RWPE1 (cell line): ENCODE measurements around the gene BNC2.

Experiments used
- CTCF ChIA-PET: fragments of 350-600 bp; sonication (Branson Sonifier 250); formaldehyde crosslinking; extraction: SDS; loops from one replicate; lab custom pipeline; 2021; lab: Yijun Ruan, JAX
- POLR2A ChIA-PET: fragments of 400-600 bp; formaldehyde crosslinking; extraction: SDS; loops from one replicate; lab custom pipeline; 2020; ENCODE audit warnings: antibody characterized with exemption; ENCODE audit not compliant: low non-redundant PET; lab: Yijun Ruan, JAX
- DNase-seq: peaks from one replicate; pipeline ENCODE4 v3.0.0; 2012; ENCODE audit warnings: low spot score
- H3K27ac ChIP-seq: fragments of 450-650 bp; 2 replicates; pipeline ENCODE4 v1.5.1; 2017
- TF ChIP-seq, protein P1 (sequence below): fragments of 450-650 bp; conservative IDR thresholded peaks from 2 replicates; pipeline ENCODE4 v1.5.1; 2017; ENCODE audit warnings: low read depth, mild to moderate bottlenecking

Gene BNC2

DNA sequence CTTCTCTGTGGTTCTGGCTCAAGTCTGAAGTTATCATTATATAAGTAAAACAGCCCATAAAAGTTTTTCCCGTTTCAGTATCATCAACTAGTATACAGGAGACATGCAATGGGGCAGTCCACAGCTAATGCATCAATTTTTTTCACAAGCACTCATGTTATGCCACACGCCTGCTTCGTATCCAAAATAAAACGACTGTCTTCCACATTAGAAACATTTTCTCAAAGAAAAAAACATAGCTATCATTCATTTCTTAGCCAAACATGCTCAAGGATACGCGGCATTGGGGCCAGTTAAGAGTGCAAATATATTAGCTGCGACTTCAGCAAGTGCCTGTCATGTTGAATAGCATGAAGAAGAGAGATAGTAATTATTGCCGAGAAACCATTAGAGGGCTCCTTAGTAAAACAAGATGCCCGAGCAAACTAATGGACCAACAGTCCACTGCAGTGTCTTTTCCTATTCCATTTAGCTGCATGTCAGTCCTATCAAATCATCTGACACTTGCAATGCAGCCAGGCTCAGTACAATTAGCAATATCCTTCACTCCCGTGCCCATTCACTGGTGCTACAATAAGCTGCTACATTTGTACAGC, 68.5 kb downstream of the BNC2 start:
- TF ChIP-seq, protein P1, sequence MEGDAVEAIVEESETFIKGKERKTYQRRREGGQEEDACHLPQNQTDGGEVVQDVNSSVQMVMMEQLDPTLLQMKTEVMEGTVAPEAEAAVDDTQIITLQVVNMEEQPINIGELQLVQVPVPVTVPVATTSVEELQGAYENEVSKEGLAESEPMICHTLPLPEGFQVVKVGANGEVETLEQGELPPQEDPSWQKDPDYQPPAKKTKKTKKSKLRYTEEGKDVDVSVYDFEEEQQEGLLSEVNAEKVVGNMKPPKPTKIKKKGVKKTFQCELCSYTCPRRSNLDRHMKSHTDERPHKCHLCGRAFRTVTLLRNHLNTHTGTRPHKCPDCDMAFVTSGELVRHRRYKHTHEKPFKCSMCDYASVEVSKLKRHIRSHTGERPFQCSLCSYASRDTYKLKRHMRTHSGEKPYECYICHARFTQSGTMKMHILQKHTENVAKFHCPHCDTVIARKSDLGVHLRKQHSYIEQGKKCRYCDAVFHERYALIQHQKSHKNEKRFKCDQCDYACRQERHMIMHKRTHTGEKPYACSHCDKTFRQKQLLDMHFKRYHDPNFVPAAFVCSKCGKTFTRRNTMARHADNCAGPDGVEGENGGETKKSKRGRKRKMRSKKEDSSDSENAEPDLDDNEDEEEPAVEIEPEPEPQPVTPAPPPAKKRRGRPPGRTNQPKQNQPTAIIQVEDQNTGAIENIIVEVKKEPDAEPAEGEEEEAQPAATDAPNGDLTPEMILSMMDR, result no peak
- ChIA-PET CTCF (no interaction called here), POLR2A (no interaction called here)
- no peak for DNase-seq
- no peak overlapping the region for H3K27ac ChIP-seq

DNA sequence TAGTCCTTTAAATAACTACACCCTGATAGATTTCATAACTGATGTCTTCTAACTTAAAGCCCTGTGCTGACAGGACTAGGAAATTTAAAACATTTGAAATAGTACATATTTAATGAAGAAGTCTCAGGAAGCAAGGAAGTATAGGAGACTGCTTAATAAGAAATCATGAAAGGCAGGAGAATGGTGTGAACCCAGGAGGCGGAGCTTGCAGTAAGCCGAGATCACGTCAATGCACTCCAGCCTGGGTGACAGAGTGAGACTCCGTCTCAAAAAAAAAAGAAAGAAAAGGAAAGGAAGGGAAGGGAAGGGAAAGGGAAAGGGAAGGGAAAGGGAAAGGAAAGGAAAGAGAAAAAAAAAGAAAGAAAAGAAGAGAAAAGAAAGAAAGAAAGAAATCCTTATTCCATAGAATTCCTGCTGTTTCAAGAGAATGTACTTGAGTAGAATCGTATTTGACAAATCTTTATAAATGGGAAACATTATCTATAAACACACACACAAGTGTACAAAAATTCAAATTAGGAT, 74.1 kb downstream of the BNC2 start:
- ChIA-PET POLR2A (no interaction called here), CTCF (no interaction called here)
- H3K27ac ChIP-seq, result no peak overlapping the region
- TF ChIP-seq, protein P1, result no peak
- no peak for DNase-seq

DNA sequence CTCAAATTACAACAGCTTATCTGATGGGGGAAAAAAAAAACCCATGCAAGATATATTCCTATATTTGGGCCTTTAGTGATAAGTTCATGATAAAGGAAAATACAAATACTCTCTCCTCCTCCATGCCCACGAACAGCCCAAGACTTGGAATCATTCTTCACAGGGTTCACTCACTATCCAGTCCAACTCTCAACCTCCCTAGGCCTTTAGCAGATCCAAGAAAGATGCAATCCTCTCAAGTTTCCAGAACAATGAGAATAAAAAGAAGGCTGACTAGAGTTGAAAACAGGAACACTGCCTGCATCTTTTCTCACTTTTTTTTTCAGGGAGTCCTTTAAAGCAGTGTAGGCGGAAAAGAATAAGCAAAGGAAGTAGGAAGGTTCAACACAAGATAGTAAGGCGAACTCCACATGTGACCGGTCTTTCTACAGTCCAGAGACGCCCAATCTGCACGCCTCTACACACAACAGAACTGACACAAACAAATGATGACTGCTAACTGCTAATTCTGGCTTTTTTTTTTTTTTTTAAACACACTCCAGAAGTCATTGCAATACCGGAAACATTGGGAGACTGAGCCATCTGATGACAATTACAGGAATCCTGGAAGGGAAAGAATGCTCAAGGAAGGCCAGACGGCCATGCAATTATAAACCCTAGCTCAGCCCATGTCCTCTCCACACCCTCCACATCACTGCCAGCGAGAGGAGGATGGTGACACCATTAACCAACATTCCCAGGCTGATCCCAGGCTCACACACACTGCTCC, 75.4 kb downstream of the BNC2 start:
- TF ChIP-seq, protein P1, result no peak
- no peak overlapping the region for H3K27ac ChIP-seq
- ChIA-PET POLR2A (no interaction called here), CTCF (no interaction called here)
- DNase-seq, result no peak

DNA sequence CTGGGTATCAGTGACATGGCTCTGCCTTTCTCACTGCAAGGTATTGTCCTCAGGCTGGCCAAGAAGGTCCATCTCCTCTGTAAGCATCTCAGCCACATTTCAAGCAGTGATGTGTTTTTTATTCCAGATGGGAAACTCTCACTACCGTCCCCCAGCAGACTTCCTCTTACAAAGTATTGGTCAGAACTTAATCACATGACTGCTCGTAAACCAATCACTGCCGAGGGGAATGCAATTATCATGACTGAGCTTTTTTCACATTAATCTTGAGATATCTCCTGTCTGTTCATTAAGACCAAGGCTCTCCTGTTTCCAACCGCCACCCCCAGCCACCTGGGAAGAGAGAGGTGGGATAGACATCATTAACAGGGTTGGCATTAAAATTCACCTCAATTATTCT, 76.4 kb downstream of the BNC2 start:
- POLR2A ChIA-PET, result no interaction called here
- no peak overlapping the region for H3K27ac ChIP-seq
- DNase-seq, result no peak
- TF ChIP-seq, protein P1, result no peak
- CTCF ChIA-PET, result interaction anchor here (0.6 kb wide), 1 partner anchor 288 kb away, joined by 6 read pairs; no protein-coding TSS in a partner anchor

DNA sequence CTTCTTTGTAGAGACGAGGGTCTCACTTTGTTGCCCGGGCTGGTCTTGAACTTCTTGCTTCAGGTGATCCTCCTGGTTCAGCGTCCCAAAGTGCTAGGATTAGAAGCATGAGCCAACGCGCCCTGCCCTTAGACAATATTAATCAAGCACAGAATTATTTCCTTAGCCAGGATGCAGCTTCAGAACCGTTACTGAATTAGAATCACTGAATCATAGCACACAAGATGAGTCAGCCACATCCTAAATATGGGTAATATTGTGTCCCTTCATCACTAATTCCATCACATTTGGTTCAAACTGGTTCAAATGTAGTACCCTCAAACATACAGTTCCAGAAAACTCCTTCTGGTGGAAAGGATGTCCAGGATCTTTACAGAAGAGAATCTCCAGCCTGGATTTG, 82.7 kb downstream of the BNC2 start:
- TF ChIP-seq, protein P1, result no peak
- H3K27ac ChIP-seq, result no peak overlapping the region
- ChIA-PET POLR2A (no interaction called here), CTCF (no interaction called here)
- no peak for DNase-seq

DNA sequence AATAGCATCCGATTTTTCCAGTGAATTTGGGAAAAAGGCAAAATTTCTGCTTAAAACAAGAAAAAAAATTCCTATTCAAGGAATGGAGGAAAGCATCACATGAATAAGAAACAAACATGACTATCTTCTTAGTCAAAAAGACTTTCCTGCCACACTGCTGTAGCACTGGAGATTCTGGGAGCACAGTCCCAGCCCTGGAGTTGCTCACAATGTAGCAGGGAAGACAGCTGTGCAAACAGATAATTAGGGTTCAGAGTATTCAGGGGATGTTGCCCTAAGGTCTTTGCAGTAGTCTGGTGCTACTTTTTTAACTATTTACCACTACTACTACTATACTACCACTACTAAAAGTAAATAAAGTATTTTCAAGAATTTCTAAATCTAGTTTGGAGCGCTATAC, 86.5 kb downstream of the BNC2 start:
- TF ChIP-seq, protein P1, result no peak
- H3K27ac ChIP-seq, result no peak overlapping the region
- ChIA-PET POLR2A (no interaction called here), CTCF (interaction anchor here (0.9 kb wide), 1 partner anchor 624 kb away, joined by 4 read pairs; no protein-coding TSS in a partner anchor)
- no peak for DNase-seq
